HG02938 (cell line): ENCODE results near the gene PSG11.
"Not testable (repeated sequence)": the region's sequence is repeated elsewhere in the genome, so short reads cannot be mapped to it uniquely, and the experiment has no call there.

Experiments
- ATAC-seq: cut with Tn5 transposase; IDR thresholded peaks from one replicate; pipeline ENCODE4 v1.9.1; 2021; ENCODE audit warnings: mild to moderate bottlenecking, moderate library complexity; ENCODE audit not compliant: unreplicated experiment

The PSG11 gene

GRCh38 chr19:43026369-43026768 is at the start of gene PSG11:
PSG11 (minus strand) TSS chr19:43026469; CDS start chr19:43026372, 97 bp downstream.
- not testable (repeated sequence) for ATAC-seq

GRCh38 chr19:43062418-43062817 is 36.1 kb upstream of the PSG11 start:
- ATAC-seq: not testable (repeated sequence)

DNA sequence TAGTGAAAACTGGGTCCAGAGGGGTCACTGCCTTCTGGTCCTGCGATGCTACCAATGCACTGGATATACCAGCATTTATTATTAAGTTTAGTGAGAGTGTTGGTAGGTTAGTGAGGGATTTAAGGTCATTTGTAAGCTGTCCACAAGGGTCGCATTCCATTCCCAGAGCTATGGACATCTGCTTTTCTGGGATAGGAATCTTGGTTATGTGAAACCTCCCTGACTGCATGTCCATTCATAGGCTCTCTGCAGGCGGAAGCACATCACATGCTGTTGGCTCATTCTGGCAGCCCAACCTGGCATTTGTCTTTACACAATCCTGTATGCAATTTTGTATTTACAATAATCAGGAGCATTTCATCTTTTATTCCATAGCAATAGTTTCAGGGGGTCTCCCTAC is 35.1 kb upstream of the PSG11 start:
- not testable (repeated sequence) for ATAC-seq

DNA sequence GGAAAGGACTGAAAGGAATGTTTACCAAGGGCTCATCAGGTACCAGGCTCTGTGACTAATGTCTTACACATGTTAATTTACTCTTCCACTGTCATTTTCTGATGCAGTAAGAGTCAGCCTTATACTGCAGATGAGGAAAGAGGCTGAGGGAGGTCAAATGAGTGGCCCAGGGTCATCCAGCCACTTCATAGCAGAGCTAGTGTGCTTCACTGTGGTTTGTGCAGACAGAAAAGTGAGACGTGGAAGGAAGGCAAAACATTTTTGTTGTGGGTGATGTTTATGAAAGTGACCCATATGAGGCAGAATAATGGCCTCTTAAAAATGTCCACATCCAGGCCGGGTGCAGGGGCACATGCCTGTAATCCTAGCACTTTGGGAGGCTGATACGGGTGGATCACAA is 34.0 kb upstream of the PSG11 start:
- ATAC-seq: not testable (repeated sequence)

DNA sequence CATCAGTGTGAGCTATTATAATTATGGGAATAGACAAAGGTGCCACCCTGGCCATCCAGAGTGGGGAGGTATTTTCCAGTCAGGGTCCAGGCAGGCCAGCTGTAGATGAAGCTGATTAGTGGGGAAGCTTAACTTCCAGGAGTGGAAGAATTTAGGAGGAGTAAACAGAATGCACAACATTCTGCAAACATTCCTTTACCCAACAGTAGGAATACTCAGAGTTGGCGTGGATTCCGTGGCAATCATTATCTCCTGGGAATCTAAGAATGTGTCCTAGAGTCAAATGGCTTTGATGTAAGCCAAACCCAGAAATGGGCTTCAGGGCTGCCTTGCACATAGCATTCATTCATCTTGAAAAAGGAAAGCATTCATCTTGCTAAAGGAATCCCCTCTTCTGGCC is 33.2 kb upstream of the PSG11 start:
- not testable (repeated sequence) for ATAC-seq

GRCh38 chr19:43058440-43058839 is 32.2 kb upstream of the PSG11 start:
- ATAC-seq: not testable (repeated sequence)

DNA sequence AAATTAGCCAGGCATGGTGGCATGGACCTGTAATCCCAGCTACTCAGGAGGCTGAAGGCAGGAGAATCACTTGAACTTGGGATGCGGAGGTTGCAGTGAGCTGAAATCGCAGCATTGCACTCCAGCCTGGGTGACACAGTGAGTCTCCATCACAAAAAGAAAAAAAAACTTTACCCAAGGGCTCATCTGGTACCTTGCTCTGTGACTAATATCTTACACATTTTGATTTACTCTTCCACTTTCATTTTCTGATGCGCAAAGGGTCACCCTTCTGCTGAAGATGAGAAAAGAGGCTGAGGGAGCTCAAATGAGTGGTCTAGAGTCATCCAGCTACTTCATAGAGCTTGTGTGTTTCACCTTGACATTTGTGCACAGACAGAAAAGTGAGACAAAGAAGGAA is 21.7 kb upstream of the PSG11 start:
- not testable (repeated sequence) for ATAC-seq

GRCh38 chr19:43046578-43046977 is 20.3 kb upstream of the PSG11 start:
- not testable (repeated sequence) for ATAC-seq

DNA sequence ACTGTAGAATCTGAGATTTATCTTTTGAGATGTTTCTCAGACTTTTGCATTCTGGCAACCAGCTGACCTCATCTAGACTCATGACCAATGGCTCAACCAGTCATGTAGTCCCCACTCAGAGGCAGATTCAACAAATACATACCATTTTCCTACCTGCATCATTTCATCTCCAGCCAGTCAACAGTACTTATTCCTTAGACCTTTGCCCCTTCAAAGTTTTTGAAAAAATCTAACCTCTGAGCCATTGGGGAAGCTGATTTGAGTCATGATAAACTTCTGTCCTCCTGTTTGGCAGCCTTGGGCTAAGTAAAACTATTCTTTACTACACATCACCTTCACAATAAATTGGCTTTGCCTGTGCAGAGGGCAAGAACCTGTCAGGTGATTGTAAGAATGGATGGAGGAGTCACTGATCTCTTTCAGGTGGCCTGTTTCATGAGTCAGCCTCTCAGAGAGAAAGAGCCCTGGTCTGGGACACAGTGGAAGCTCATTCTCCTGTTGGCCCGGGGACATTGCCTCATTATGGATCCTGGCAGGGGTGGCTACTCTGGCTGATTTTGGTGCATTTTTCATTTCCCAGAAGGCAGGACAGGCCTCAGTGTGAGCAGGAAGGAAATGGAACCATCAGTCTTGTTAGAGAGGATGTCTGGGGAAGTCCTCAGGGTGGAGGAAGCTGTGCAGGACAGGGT is 17.4 kb upstream of the PSG11 start:
- not testable (repeated sequence) for ATAC-seq

DNA sequence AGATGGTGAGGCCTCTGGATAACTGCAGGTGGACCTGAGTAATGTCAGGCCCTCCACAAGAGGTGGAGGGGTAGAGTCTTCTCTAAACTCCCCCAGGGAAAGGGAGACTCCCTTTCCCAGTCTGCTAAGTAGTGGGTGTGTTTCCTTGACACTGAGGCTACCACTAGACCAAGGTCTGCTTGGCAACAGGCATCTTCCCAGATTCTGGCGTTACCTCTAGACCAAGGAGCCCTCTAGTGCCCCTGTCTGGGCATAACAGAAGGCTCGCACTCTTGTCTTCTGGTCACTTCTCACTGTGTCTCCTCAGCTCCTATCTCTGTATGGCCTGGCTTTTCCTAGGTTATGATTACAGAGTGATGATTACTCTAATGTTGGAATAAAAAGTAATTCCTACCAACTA is 5.4 kb upstream of the PSG11 start:
- ATAC-seq: not testable (repeated sequence)

- ATAC-seq: no peak
These were observed 2.6 kb upstream of the PSG11 start for GRCh38 chr19:43028866-43029265.

- ATAC-seq: not testable (repeated sequence)
These were observed 1.7 kb upstream of the PSG11 start for GRCh38 chr19:43027985-43028384.

GRCh38 chr19:43027061-43027460 is 792 bp upstream of the PSG11 start:
- not testable (repeated sequence) for ATAC-seq

- ATAC-seq: not testable (repeated sequence)
These were observed 4.2 kb downstream of the PSG11 start for GRCh38 chr19:43022098-43022497.

- not testable (repeated sequence) for ATAC-seq
These were observed 4.6 kb downstream of the PSG11 start for GRCh38 chr19:43021629-43022028.

GRCh38 chr19:43019588-43019987 is 6.7 kb downstream of the PSG11 start:
- ATAC-seq: not testable (repeated sequence)

DNA sequence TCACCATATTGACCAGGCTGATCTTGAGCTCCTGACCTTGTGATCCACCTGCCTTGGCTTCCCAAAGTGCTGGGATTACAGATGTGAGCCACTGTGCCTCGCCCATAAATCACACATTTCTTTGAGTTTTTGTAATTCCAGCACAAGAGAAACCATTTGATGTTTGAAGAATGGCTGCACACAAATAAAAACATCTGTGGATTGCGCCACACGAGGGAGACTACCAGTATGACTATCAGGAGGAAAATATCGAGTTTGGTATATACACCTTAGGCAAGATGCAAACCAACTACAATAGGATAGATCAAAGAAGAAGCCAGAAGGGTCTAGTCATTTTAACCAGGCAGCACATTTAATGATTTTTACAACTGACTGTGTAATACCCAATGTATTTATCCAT is 20.4 kb downstream of the PSG11 start:
- ATAC-seq: not testable (repeated sequence)

DNA sequence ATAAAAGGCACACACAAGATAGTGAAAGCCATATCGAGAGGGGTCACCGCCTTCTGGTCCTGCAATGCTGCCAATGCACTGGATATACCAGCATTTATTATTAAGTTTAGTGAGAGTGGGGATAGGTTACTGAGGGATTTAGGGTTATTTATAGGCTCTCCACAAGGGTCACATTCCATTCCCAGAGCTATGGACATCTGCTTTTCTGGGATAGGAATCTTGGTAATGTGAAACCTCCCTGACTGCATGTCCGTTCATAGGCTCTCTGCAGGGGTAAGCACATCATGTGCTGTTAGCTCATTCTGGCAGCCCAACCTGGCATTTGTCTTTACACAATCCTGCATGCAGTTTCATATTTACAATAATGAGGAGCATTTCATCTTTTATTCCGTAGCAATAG is 21.4 kb downstream of the PSG11 start:
- ATAC-seq: not testable (repeated sequence)

DNA sequence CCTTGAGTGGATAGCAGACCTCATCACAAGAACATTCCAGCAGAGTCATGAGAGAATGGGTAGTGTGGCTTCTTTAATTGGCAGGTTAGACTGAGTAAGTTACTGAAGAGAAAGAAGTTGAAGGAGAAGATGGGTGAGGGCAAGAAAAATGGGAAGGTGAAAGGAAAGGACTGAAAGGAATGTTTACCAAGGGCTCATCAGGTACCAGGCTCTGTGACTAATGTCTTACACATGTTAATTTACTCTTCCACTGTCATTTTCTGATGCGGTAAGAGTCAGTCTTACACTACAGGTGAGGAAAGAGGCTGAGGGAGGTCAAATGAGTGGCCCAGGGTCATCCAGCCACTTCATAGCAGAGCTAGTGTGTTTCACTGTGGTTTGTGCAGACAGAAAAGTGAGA is 22.6 kb downstream of the PSG11 start:
- not testable (repeated sequence) for ATAC-seq

DNA sequence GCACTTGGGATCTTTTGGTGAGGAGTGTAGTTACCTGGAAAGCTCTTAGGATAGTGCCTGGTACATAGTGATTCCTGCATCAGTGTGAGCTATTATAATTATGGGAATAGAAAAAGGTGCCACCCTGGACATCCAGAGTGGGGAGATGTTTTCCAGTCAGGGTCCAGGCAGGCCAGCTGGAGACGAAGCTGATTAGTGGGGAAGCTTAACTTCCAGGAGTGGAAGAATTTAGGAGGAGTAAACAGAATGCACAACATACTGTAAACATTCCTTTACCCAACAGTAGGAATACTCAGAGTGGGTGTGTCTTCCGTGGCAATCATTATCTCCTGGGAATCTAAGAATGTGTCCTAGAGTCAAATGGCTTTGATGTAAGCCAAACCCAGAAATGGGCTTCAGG is 23.3 kb downstream of the PSG11 start:
- ATAC-seq: not testable (repeated sequence)

- ATAC-seq: not testable (repeated sequence)
These were observed 30.1 kb downstream of the PSG11 start for GRCh38 chr19:42996161-42996560.

DNA sequence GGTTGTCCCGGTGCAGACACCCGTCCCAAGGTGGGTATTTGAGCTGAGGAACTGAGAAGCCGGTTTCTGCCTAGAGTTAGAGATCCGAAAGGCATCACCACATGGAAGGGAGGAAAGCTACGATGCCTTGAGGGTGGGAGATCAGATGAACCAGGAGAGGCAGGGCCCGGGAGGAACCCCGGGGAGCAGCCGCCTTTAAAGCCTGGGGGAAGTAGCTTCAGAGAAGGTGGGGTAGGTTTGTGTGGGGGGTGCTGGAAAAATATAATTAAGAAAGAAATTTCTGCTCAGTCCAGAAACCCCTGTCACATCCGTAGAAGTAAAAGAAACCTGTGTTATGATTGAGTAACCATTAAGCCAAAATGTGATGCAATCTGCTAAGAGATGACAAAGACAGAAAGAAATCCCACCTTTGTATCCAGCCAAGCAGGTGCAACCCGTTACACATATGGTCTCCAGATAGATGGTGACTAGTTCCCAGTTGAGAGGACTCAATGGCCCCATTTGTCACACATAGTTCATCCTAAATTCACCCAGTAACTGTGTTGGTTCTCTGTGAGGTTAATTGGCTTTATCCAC is 34.2 kb downstream of the PSG11 start:
- ATAC-seq: not testable (repeated sequence)
